Measurements from ENCODE around the gene PDE6C.

DNA sequence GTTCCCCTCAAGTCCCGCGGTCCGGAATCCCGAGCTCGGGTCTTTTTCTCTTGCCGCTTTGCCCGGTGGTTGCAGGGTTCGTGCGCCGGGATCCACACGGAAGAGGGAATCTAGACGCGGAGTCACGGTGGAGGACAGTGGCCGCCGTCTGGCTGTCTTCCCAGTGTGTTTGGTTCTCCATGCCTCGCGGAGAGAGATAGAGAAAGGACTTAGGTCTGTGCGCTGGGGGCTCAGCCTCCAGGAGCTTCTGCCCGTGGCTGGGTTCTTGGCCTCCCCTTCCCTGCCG lies 44.3 kb upstream of the PDE6C start:
- TF ChIP-seq POLR2AphosphoS5 (IDR thresholded peaks at IDR 0.05; ENCODE audit: low read depth, low read length) (no peak), TAF1 (IDR thresholded peaks at IDR 0.05; ENCODE audit: borderline replicate concordance, low read depth, low read length) (no peak)

All from GM12892 (cell line).